ENCODE results near the gene ANKS1A.
"Not testable (repeated sequence)": the region's sequence is repeated elsewhere in the genome, so short reads cannot be mapped to it uniquely, and the experiment has no call there.

ANKS1A gene

GRCh38 chr6:34888874-34889555, at the start of gene ANKS1A:
Gene ANKS1A (plus strand): TSS chr6:34889255. CDS start chr6:34889403, 148 bp downstream.
- peak; percentile 85 for DNase-seq (ENCODE audit: low read depth)

- no peak for DNase-seq (ENCODE audit: low read depth)
Observed at GRCh38 chr6:34839666-34840352, 49.2 kb upstream of the ANKS1A start.

GRCh38 chr6:34849066-34849465, 40.0 kb upstream of the ANKS1A start:
- DNase-seq (ENCODE audit: low read depth): not testable (repeated sequence)

- no peak for DNase-seq (ENCODE audit: low read depth)
Observed at GRCh38 chr6:34851361-34851760, 37.7 kb upstream of the ANKS1A start.

GRCh38 chr6:34852406-34853085, 36.5 kb upstream of the ANKS1A start:
- DNase-seq (ENCODE audit: low read depth): no peak

GRCh38 chr6:34855463-34855862, 33.6 kb upstream of the ANKS1A start:
- no peak for DNase-seq (ENCODE audit: low read depth)

- no peak for DNase-seq (ENCODE audit: low read depth)
Observed at GRCh38 chr6:34858681-34859080, 30.4 kb upstream of the ANKS1A start.

GRCh38 chr6:34859951-34860350, 29.1 kb upstream of the ANKS1A start:
- no peak for DNase-seq (ENCODE audit: low read depth)

GRCh38 chr6:34860776-34861175, 28.3 kb upstream of the ANKS1A start:
- no peak for DNase-seq (ENCODE audit: low read depth)

- DNase-seq (ENCODE audit: low read depth): no peak
Observed at GRCh38 chr6:34864007-34864406, 25.0 kb upstream of the ANKS1A start.

GRCh38 chr6:34865107-34865506, 23.9 kb upstream of the ANKS1A start:
- no peak for DNase-seq (ENCODE audit: low read depth)

GRCh38 chr6:34866509-34866908, 22.5 kb upstream of the ANKS1A start:
- DNase-seq (ENCODE audit: low read depth): no peak

- DNase-seq (ENCODE audit: low read depth): no peak
Observed at GRCh38 chr6:34867484-34867883, 21.6 kb upstream of the ANKS1A start.

- DNase-seq (ENCODE audit: low read depth): no peak
Observed at GRCh38 chr6:34871853-34872252, 17.2 kb upstream of the ANKS1A start.

- DNase-seq (ENCODE audit: low read depth): no peak
Observed at GRCh38 chr6:34872332-34872731, 16.7 kb upstream of the ANKS1A start.

GRCh38 chr6:34875292-34876213, 13.5 kb upstream of the ANKS1A start:
- DNase-seq (ENCODE audit: low read depth): no peak

GRCh38 chr6:34876472-34876871, 12.6 kb upstream of the ANKS1A start:
- no peak for DNase-seq (ENCODE audit: low read depth)

- DNase-seq (ENCODE audit: low read depth): no peak
Observed at GRCh38 chr6:34877259-34877658, 11.8 kb upstream of the ANKS1A start.

- DNase-seq (ENCODE audit: low read depth): no peak
Observed at GRCh38 chr6:34877869-34878485, 11.1 kb upstream of the ANKS1A start.

- not testable (repeated sequence) for DNase-seq (ENCODE audit: low read depth)
Observed at GRCh38 chr6:34884073-34884472, 5.0 kb upstream of the ANKS1A start.

GRCh38 chr6:34884996-34885395, 4.1 kb upstream of the ANKS1A start:
- no peak for DNase-seq (ENCODE audit: low read depth)

GRCh38 chr6:34885837-34886236, 3.2 kb upstream of the ANKS1A start:
- not testable (repeated sequence) for DNase-seq (ENCODE audit: low read depth)
